Heart right ventricle (tissue), 16 donors: ENCODE measurements around the gene LRIG1. TPM values are rescaled to one million over a fixed set of nuclear protein-coding genes. Genes with fewer than 3 reads are reported as not detected.
A peak's percentile ranks its signal among the peaks of the same experiment; 100 is the strongest.

Experiments used
- ATAC-seq, 8 donors: fragments of 200-7000 bp; cut with Tn5 transposase; one replicate each; pipeline ENCODE4 v1.9.1; 2020; ENCODE audit warnings: mild to moderate bottlenecking in 8 of 8, moderate library complexity in 8 of 8, moderate number of reproducible peaks in 1 of 8
- DNase-seq, 2 donors: peaks; one replicate each; pipeline ENCODE4 v3.0.0-alpha.2; 2020
- H3K27ac ChIP-seq, 10 donors: fragments of 200-600 bp; sonication (generic) in 2 of 10; one replicate each; pipeline versions ENCODE4 v1.5.0 to v1.8.0; 2020 to 2022; ENCODE audit warnings: mild to moderate bottlenecking in 3 of 10
- H3K27me3 ChIP-seq, 7 donors: fragments of 200-600 bp; one replicate each; pipeline ENCODE4 v1.8.0; 2021 to 2022; ENCODE audit warnings: mild to moderate bottlenecking in 2 of 7
- H3K36me3 ChIP-seq, 9 donors: fragments of 200-600 bp; sonication (generic) in 1 of 9; one replicate each; pipeline versions ENCODE4 v1.5.0 to v1.8.0; 2020 to 2022; ENCODE audit warnings: mild to moderate bottlenecking in 2 of 9
- H3K4me1 ChIP-seq, 9 donors: fragments of 200-600 bp; sonication (generic) in 1 of 9; one replicate each; pipeline versions ENCODE4 v1.5.0 to v1.8.0; 2020 to 2022; ENCODE audit warnings: mild to moderate bottlenecking in 4 of 9
- H3K4me3 ChIP-seq, 10 donors: fragments of 200-600 bp; sonication (generic) in 2 of 10; one replicate each; pipeline versions ENCODE4 v1.5.0 to v1.8.0; 2020 to 2022; ENCODE audit warnings: mild to moderate bottlenecking in 7 of 10, moderate library complexity in 2 of 10
- H3K9me3 ChIP-seq, 11 donors: fragments of 200-600 bp in 10 of 11; sonication (generic) in 2 of 11; one replicate each; pipeline versions ENCODE4 v1.5.0 to v1.8.0; 2013 to 2022; ENCODE audit warnings: mild to moderate bottlenecking in 2 of 11, control low read depth in 1 of 11, moderate library complexity in 1 of 11
- WGBS, 2 donors: extraction: QIAGEN DNeasy Blood & Tissue Kit; methylation state at CpG; one replicate each; pipeline ENCODE4 v1.1.7; 2013; ENCODE audit warnings: inconsistent platforms in 1 of 2; 5-methylcytosine and 5-hydroxymethylcytosine counted together
- intact Hi-C, 10 donors: fragments of 100-400 bp; cut with DNase I; formaldehyde crosslinking; loops; one replicate each; pipeline versions ENCODE4 v1.11.1 to v1.14.2; 2022
- polyA plus RNA-seq, 2 donors: library from polyadenylated mRNA; stranded (reverse); fragments of 200-250 nt; gene quantifications; one replicate each; pipeline ENCODE4 v1.2.3, GENCODE V29; 2013
- total RNA-seq, 10 donors: library from RNA; stranded (reverse); fragmentation: NEBNext Ultra II Directional in 3 of 10; extraction: Animal tissue kit (Norgen Biotek cat#: 25700) in 3 of 10; gene quantifications; one replicate each; pipeline versions ENCODE4 v1.2.1 to v1.2.4, GENCODE V29; 2021 to 2023
- TF ChIP-seq, protein P1 (sequence below), 9 donors: fragments of 200-600 bp; sonication (generic) in 2 of 9; IDR thresholded peaks; one replicate each; pipeline versions ENCODE4 v1.5.0 to v1.8.0; 2021 to 2022; ENCODE audit warnings: antibody characterized with exemption in 9 of 9, mild to moderate bottlenecking in 5 of 9, moderate library complexity in 1 of 9
- donor health status: Arrhythmogenic right ventricular cardiomyopathy.
- donor health status: ischemic (EF 13 %, LVEDD 7.1; RV severe dilation, severe dysfunction).
- donor health status: healthy with polysubstance abuse.
- donor health status: DM: no; HTN: yes; CAD: no.
- donor health status: DM: no; HTN: no; CAD: no.
- donor health status: ischemic (EF 25% LVEDD 6.9; RV normal size, moderate dysfunction).
- donor health status: ischemic (EF 25% LVEDD 5.7; RV mildly dilated, moderate dysfunction).
- donor health status: healthy.
- donor health status: DM: yes; HTN: yes; CAD: no.
- donor health status: Ischemic cardiomyopathy.
- donor health status: ischemic (EF 35%, LVEDD 5.7; RV mildly dilated, moderate dysfunction).
- donor health status: nonischemic (EF 11% LVEDD 7.7; RV severe dilation, severe dysfunction).
- donor health status: DM: yes; HTN: yes; CAD: no.
- donor health status: PGD.
- donor health status: ischemic (EF 29% LVEDD 5.4; RV normal size, mild dysfunction).
- donor health status: nonischemic (EF 23%, LVEDD 6.1; RV moderate dilation, normal function).

The LRIG1 gene
- total and polyA plus RNA-seq, 12 donors = 23.8 to 109 (median 94.2) TPM

DNA sequence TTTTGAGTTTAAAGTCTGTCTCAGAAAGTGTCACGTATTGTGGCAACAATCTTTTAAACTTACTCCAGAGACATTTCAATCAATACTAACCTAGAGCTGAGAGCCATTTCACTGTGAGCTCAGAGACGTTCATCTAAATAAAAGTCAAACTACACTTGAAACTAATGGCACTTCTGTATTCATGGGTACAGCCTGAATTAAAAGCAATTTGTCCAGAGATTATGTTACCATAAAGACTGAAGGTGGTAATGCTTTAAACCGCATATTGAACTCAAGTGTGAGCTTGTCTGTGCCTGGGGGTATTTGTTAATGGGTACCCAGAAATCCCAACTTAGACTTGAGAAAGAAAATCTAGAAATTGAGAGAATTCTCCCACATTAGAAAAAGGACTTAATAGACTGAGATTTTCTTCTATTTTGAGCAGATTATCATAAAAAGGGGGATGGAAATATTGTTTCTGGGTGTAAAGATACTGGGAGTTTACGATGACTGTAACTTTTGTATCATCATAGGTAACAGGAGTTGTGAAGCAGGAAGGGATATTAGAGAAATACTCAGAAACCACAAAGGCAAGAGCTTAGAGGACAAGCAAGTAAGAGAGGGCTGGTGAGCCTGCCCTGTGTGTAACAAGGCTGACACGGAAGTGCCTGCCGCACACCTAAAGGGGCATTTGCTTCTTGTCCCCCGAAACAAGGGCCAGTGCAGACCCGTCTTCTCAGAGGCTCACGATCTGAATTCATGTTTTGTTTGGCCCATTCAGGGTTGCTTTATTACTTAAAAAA, 36.9 kb downstream of the LRIG1 start:
- WGBS, 2 donors = 79 to 87% methylated on average over 9 of the region's 9 CpGs
- TF ChIP-seq, protein P1, sequence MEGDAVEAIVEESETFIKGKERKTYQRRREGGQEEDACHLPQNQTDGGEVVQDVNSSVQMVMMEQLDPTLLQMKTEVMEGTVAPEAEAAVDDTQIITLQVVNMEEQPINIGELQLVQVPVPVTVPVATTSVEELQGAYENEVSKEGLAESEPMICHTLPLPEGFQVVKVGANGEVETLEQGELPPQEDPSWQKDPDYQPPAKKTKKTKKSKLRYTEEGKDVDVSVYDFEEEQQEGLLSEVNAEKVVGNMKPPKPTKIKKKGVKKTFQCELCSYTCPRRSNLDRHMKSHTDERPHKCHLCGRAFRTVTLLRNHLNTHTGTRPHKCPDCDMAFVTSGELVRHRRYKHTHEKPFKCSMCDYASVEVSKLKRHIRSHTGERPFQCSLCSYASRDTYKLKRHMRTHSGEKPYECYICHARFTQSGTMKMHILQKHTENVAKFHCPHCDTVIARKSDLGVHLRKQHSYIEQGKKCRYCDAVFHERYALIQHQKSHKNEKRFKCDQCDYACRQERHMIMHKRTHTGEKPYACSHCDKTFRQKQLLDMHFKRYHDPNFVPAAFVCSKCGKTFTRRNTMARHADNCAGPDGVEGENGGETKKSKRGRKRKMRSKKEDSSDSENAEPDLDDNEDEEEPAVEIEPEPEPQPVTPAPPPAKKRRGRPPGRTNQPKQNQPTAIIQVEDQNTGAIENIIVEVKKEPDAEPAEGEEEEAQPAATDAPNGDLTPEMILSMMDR (IDR thresholded peaks at IDR 0.05) = no peak
- peak in 2 of 8 donors; percentile 5 to 12 for ATAC-seq
- peaks cover 5 to 79% (median 57%) of the 10 kb centered on the region in 9 donors for H3K4me1 ChIP-seq
- no peak overlapping the region for H3K4me3 ChIP-seq
- DNase-seq = no peak
- no peaks in the 10 kb centered on the region for H3K27me3 ChIP-seq
- intact Hi-C loops = no loop called here
- peak overlapping the region in 3 of 10 donors; percentile 1 to 16 (median 15) for H3K27ac ChIP-seq
- peaks cover 0 to 29% (median 4%) of the 10 kb centered on the region in 9 donors for H3K36me3 ChIP-seq
- H3K9me3 ChIP-seq = no peaks in the 10 kb centered on the region

DNA sequence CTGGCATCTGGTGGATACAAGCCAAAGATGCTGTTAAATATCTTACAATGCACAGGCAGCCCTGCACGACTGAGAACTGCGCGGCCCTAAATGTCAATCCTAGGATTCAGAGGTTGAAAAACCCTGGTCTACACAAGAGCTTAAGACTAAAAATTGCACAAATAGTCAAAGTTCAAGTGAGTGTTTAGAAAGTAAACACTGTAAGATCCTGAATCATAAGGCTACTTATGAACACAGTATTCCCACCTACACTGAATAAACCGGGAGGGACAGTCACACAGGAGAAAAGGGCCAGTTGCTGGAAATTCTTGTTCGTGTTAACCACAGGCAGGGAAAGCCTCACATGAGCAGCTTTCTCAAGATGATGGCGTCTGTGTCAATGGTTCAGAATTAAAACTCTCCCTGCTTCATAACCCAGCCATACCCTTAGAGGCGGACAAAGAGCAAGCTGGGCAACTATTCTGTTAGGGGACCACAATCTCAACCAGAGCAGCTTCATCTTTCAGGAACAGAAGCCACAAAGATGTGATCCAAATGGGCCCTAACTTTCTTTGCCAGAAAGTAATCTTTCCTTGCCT, 37.7 kb downstream of the LRIG1 start:
- Histone ChIP-seq H3K27me3 (no peaks in the 10 kb centered on the region), H3K9me3 (no peaks in the 10 kb centered on the region), H3K4me1 (peaks cover 5 to 73% (median 52%) of the 10 kb centered on the region in 9 donors), H3K36me3 (peaks cover 0 to 34% (median 4%) of the 10 kb centered on the region in 9 donors), H3K27ac (no peak overlapping the region), H3K4me3 (no peak overlapping the region)
- no peak for DNase-seq
- intact Hi-C loops = no loop called here
- 81 to 83% methylated on average over 7 of the region's 7 CpGs for WGBS, 2 donors
- ATAC-seq = no peak
- TF ChIP-seq, protein P1 (IDR thresholded peaks at IDR 0.05) = no peak

GRCh38 chr3:66457252-66457651, 43.6 kb downstream of the LRIG1 start:
- Histone ChIP-seq H3K27me3 (no peaks in the 10 kb centered on the region), H3K9me3 (no peaks in the 10 kb centered on the region), H3K27ac (peak overlapping the region in 9 of 10 donors; percentile 38 to 73 (median 64)), H3K36me3 (peaks cover 0 to 47% (median 4%) of the 10 kb centered on the region in 9 donors), H3K4me1 (peaks cover 21 to 83% (median 77%) of the 10 kb centered on the region in 9 donors), H3K4me3 (no peak overlapping the region)
- TF ChIP-seq, protein P1 (IDR thresholded peaks at IDR 0.05) = no peak
- WGBS, 2 donors = 67 to 69% methylated on average over 4 of the region's 4 CpGs
- DNase-seq (no peak), ATAC-seq (no peak)
- intact Hi-C loops = no loop called here

DNA sequence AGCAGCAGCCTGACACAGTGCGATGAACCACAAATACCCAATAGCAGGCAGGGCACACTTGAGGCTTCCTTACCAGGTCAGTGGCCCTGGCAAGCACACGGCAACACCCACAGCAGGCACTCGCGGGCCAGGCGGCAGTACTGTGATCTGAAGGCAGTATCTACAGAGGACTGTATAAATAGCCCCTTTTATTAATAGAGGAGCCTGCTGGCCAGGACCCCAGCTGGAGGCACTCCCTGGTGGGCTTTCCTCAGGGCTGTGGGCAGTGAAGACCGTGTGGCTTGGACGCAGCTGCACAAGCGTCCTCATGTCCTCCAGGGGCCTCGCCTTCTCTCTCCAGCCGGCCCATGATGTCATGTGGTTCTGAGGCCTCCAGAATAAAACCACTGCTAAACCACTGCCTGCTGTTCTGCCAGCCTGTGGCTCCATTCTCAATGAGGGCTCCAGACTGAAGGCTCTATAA, 44.1 kb downstream of the LRIG1 start:
- H3K4me3 ChIP-seq = no peak overlapping the region
- TF ChIP-seq, protein P1 (IDR thresholded peaks at IDR 0.05) = no peak
- H3K36me3 ChIP-seq = peaks cover 0 to 42% (median 4%) of the 10 kb centered on the region in 9 donors
- 26 to 39% methylated on average over 10 of the region's 10 CpGs for WGBS, 2 donors
- ATAC-seq (peak; percentile 73 to 85 (median 76)), DNase-seq (peak; percentile 58 to 69)
- H3K9me3 ChIP-seq = no peaks in the 10 kb centered on the region
- peaks cover 25 to 88% (median 82%) of the 10 kb centered on the region in 9 donors for H3K4me1 ChIP-seq
- intact Hi-C loops = no loop called here
- no peaks in the 10 kb centered on the region for H3K27me3 ChIP-seq
- peak overlapping the region in 9 of 10 donors; percentile 38 to 73 (median 64) for H3K27ac ChIP-seq
